ENCODE measurements around the gene ITGB3. TPM values are rescaled to one million over a fixed set of nuclear protein-coding genes. Genes with fewer than 3 reads are reported as not detected.
"Not testable (repeated sequence)": the region's sequence is repeated elsewhere in the genome, so short reads cannot be mapped to it uniquely, and the experiment has no call there.

ITGB3 gene
- total RNA-seq, 1 donor = 66.3 TPM

DNA sequence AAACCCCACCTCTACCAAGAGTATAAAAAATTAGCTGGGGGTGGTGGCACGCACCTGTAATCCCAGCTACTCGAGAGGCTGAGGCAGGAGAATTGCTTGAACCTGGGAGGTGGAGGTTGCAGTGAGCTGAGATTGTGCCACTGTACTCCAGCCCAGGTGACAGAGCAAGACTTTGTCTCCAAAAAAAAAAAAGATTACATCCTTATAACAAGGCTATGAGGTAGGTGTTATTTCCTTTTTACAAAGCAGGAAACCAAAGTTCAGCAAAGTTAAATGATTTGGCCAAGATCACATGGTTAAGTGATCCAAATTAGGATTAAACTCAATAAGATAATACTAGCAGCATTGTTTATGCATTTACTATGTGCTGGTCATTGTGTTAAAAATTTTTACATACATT lies 36.3 kb upstream of the ITGB3 start:
- peaks cover 42% of the 10 kb centered on the region for H3K4me1 ChIP-seq (ENCODE audit: insufficient read depth, low read length)
- H3K27me3 ChIP-seq (ENCODE audit: insufficient read depth, low read length); H3K4me3 ChIP-seq (ENCODE audit: low read length); H3K9me3 ChIP-seq (ENCODE audit: low read depth, low read length): not testable (repeated sequence)

DNA sequence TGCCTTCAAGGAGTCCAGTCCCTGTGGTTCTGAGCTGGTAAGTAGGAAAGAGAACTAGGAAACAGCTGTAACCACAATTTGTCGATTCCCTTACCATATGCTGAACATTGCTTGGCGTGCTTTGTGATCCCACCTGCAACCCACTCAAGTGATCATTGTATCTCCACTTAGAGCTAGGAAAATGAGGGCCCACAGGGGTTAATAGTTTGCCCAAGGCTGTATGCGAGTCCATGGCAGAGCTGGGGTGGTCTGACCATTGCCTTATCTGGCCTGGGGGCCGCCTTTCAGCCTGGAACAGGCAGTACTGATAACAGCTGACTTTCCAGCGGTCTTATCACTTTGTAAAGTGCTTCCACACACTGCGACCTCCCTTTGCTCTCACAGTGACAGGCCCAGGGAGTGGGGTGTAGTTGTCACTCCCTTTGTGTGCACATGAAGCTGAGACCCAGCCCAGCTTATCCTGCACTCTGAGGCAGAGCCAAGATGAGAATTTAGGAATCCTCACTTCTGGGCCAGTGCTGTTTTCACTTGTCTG lies 34.7 kb upstream of the ITGB3 start:
- no peak overlapping the region for H3K4me3 ChIP-seq (ENCODE audit: low read length)
- peaks cover 42% of the 10 kb centered on the region for H3K4me1 ChIP-seq (ENCODE audit: insufficient read depth, low read length)
- no peaks in the 10 kb centered on the region for H3K27me3 ChIP-seq (ENCODE audit: insufficient read depth, low read length)
- H3K9me3 ChIP-seq (ENCODE audit: low read depth, low read length) = no peaks in the 10 kb centered on the region

DNA sequence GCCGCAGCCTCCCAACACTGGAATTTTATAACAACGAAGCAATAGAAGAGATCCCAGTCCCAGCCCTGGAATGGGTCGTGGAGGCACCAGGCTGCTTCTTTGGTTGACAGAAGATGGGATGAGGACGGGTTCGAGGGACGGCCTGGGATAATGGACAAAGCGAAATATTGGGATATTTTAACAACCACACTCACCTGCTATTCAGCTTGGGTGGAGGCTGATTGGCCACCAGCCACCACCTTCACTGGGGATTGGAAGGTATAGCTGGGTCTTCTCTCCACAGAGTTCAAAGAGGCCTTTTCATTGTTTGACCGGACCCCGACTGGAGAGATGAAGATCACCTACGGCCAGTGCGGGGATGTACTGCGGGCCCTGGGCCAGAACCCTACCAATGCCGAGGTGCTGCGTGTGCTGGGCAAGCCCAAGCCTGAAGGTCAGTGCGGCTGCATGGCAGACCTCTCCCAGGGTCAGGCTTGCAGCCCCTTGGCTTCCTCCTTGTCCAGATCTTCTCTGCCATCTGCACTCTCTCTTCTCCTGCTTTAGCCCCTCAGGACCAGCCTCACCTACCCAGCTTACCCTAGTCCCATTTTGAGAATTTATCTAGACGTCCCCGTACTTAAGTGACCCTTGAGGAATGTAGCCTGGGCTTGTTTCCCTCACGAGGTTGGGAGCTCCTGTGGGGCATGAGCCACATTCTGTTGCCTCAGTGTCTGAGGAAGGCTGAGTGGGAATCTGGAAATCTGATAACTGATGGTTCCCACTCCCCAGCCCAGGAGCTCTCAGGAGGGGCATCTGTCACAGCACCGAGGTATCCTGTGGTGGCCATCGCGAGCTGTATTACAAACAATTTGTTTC lies 33.8 kb upstream of the ITGB3 start:
- H3K4me3 ChIP-seq (ENCODE audit: low read length) = no peak overlapping the region
- no peaks in the 10 kb centered on the region for H3K27me3 ChIP-seq (ENCODE audit: insufficient read depth, low read length)
- no peaks in the 10 kb centered on the region for H3K9me3 ChIP-seq (ENCODE audit: low read depth, low read length)
- H3K4me1 ChIP-seq (ENCODE audit: insufficient read depth, low read length) = peaks cover 43% of the 10 kb centered on the region

DNA sequence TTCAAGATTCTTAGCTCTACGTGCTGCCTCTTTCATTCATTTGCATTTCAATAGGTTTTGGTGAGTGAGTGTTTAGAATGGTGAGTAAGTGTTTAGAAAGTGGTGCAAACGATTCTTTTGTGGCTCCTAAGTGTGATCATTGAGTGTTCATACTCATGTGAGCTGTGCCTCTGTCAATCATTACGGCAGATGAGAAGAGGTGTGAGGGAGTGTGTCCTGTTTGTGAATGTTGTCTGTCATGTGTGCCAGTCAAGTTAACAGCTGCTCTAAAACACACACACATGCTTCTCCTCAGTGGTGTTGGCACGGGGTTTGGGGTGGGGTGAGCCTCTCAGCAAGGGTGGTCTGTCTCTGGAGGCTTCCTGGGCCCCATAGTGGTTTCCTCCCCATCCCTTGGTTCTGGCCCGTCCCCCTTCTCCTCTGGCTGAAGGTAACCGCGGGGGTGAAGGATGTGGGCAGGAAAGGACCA lies 33.1 kb upstream of the ITGB3 start:
- Histone ChIP-seq H3K4me1 (ENCODE audit: insufficient read depth, low read length) (peaks cover 50% of the 10 kb centered on the region), H3K4me3 (ENCODE audit: low read length) (no peak overlapping the region), H3K27me3 (ENCODE audit: insufficient read depth, low read length) (no peaks in the 10 kb centered on the region)

DNA sequence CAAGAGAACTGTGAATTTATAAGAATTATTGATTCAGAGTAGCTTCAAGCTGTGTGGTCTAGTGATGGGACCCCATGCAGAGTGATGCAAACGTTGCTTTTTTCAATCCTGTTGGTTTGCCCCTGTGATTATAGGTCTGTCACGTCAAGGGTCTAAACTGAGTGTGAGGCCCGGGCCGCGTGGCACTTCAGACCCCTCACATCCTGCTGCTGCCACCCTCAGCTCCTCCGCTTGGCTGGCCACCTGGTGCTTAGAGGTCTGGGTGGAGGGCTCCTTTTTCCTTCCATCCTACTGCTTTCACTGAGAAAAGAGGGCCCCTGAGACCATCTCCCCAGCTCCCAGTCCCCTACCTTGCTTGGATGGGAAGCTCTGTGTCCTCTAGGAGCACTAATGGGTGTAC lies 32.5 kb upstream of the ITGB3 start:
- no peaks in the 10 kb centered on the region for H3K27me3 ChIP-seq (ENCODE audit: insufficient read depth, low read length)
- peaks cover 54% of the 10 kb centered on the region for H3K4me1 ChIP-seq (ENCODE audit: insufficient read depth, low read length)
- H3K4me3 ChIP-seq (ENCODE audit: low read length) = no peak overlapping the region
- H3K9me3 ChIP-seq (ENCODE audit: low read depth, low read length) = no peaks in the 10 kb centered on the region

More for the DNA sequence above, 33.1 kb upstream of the ITGB3 start:
- no peaks in the 10 kb centered on the region for H3K9me3 ChIP-seq (ENCODE audit: low read depth, low read length)

DNA sequence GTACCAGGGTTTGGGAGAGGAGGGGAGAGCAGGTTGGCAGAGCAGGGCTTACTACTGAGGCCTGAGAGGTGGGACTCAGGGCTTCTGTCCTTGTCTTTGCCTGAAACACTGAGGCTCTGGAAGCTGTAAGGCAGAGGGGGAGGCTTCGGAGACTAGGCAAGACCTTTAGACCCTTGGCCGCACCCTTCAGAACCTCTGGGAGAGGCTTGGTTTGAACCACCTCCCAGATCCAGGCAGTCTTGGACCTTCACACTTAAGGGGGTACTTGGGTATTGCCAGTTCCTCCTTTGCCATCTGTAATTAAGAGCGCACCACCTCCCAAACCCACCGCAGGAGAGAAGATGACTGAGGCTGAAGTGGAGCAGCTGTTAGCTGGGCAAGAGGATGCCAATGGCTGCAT lies 31.6 kb upstream of the ITGB3 start:
- Histone ChIP-seq H3K4me3 (ENCODE audit: low read length) (no peak overlapping the region), H3K27me3 (ENCODE audit: insufficient read depth, low read length) (no peaks in the 10 kb centered on the region), H3K4me1 (ENCODE audit: insufficient read depth, low read length) (peaks cover 52% of the 10 kb centered on the region), H3K9me3 (ENCODE audit: low read depth, low read length) (no peaks in the 10 kb centered on the region)

DNA sequence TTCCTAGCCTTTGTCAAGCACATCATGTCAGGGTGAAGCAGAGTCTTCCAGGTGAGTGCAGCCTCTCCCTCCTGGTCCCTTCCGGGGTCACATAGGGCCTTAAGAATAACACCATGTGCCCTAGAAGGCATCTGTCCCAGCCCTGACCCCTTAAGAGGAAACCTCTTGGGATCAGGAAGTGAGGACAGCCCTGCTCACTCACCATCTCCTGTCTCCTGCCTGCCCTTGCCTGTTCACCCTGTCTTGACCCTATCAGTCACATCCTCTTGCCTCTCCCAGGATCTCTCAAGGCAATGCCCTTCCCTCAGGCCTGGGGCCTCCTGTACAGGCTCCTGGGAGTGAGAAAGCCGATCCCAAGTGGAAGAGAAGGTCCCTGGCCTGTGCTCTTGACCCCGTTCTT lies 30.6 kb upstream of the ITGB3 start:
- Histone ChIP-seq H3K4me1 (ENCODE audit: insufficient read depth, low read length) (peaks cover 45% of the 10 kb centered on the region), H3K27me3 (ENCODE audit: insufficient read depth, low read length) (no peaks in the 10 kb centered on the region), H3K4me3 (ENCODE audit: low read length) (no peak overlapping the region), H3K9me3 (ENCODE audit: low read depth, low read length) (no peaks in the 10 kb centered on the region)

DNA sequence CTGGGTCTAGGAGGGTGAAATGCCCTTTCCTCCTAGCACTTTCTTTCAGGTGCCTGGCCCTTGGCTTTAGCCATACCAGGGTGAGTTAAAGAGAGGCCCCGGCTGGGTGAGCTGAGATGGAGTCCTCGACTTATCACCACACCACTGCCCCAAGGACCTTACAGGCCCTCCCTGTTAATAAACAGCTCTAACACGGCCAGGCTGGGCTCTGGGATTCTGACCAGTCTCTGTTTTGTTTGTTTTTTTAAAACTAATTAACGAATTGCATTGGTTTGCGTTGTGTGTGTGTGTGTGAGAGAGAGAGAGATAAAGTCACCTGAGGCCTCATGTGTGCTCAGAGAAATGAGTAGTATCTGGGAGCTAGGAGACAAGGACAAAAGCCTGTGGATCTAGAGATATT lies 30.2 kb upstream of the ITGB3 start:
- no peak overlapping the region for H3K4me3 ChIP-seq (ENCODE audit: low read length)

DNA sequence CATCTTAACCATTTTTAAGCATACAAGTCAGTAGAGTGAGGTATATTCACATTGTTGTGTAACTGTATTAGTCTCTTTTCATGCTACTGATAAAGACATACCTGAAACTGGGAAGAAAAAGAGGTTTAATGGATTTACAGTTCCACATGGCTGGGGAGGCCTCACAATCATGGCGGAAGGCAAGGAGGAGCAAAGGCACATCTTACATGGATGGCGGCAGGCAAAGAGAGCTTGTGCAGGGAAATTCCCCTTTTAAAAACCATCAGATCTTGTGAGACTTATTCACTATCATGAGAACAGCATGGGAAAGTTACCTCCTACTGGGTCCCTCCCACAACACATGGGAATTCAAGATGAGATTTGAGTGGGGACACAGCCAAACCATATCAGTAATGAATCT lies 29.6 kb upstream of the ITGB3 start:
- not testable (repeated sequence) for H3K27me3 ChIP-seq (ENCODE audit: insufficient read depth, low read length); H3K4me3 ChIP-seq (ENCODE audit: low read length); H3K9me3 ChIP-seq (ENCODE audit: low read depth, low read length)
- peaks cover 36% of the 10 kb centered on the region for H3K4me1 ChIP-seq (ENCODE audit: insufficient read depth, low read length)

More for the DNA sequence above, 30.2 kb upstream of the ITGB3 start:
- H3K4me1 ChIP-seq (ENCODE audit: insufficient read depth, low read length) = peaks cover 42% of the 10 kb centered on the region
- H3K9me3 ChIP-seq (ENCODE audit: low read depth, low read length) = no peaks in the 10 kb centered on the region
- no peaks in the 10 kb centered on the region for H3K27me3 ChIP-seq (ENCODE audit: insufficient read depth, low read length)

DNA sequence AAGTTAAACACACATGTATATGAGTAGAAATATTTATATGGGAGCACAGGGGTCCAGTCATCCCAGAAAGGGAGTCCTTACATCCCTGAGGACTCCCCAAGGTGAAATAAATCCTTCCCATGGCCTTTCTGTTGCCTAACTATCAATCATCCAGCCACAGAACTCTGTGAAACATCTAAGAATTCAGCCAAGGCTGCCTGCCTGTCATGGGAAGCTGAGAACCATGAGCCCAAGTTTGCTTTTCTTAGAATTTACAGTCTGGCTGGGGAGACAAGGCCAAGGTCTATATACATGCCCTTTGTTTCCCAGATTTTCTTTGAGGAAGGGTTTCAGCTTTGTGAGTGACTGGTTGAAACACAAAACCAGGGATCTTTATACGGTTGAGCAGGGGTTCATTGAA lies 28.7 kb upstream of the ITGB3 start:
- Histone ChIP-seq H3K9me3 (ENCODE audit: low read depth, low read length) (no peaks in the 10 kb centered on the region), H3K4me1 (ENCODE audit: insufficient read depth, low read length) (peaks cover 34% of the 10 kb centered on the region), H3K4me3 (ENCODE audit: low read length) (no peak overlapping the region), H3K27me3 (ENCODE audit: insufficient read depth, low read length) (no peaks in the 10 kb centered on the region)

DNA sequence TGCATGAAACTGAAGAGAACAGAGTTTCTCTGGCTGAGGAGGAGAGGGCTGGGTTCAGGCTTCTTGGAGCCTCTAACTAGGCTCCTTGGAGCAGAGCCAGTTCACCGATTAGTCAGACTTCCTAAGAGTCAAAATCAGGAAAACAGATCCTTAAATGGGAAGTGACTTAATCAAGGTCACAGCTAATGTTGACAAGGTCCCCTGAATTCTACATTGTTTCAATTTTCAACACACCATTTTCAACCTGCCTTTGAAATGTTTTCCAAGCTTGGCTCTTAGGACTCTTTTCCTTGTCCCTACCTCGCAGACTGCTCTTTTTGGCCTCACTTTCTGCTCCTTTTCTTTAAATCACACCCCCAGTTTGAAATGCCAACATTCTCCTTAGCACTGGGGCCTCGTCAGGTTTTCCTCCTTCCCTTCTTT lies 28.2 kb upstream of the ITGB3 start:
- Histone ChIP-seq H3K9me3 (ENCODE audit: low read depth, low read length) (no peaks in the 10 kb centered on the region), H3K27me3 (ENCODE audit: insufficient read depth, low read length) (no peaks in the 10 kb centered on the region), H3K4me1 (ENCODE audit: insufficient read depth, low read length) (peaks cover 34% of the 10 kb centered on the region), H3K4me3 (ENCODE audit: low read length) (no peak overlapping the region)

DNA sequence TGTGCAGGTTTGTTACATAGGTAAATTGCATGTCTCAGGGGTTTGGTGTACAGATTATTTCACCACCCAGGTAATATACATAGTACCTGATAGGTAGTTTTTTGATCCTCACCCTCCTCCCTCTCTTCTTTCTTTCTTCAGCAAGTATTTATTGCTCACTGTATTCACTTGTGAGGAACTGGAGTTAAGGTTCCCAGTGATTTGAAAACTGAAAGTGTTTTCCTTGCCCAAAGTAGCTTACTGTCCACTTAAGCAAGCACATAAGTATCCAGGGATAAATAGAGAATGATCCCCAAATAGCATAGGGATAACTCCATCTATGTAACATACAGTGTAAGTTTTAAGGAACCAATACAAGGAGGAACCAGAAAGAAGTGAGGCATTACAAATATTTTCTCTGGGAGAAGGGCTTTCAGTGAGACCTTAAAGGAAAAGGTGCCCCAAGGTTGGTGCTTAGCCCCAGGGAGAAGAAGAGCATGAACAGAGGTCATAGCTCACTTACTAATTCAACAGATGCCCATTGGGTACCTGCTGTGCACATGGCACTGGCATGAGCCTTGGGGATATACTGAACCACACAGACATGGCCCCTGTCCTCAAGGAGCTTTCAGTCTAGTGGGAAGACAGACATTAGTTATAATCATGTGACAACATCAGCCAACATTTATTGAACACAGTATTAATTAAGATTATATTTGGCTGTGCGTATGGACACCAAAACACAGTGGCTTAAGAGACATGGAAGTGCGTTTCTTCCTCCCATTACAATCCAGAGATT lies 27.5 kb upstream of the ITGB3 start:
- Histone ChIP-seq H3K4me3 (ENCODE audit: low read length) (no peak overlapping the region), H3K9me3 (ENCODE audit: low read depth, low read length) (no peaks in the 10 kb centered on the region), H3K4me1 (ENCODE audit: insufficient read depth, low read length) (peaks cover 31% of the 10 kb centered on the region), H3K27me3 (ENCODE audit: insufficient read depth, low read length) (no peaks in the 10 kb centered on the region)

DNA sequence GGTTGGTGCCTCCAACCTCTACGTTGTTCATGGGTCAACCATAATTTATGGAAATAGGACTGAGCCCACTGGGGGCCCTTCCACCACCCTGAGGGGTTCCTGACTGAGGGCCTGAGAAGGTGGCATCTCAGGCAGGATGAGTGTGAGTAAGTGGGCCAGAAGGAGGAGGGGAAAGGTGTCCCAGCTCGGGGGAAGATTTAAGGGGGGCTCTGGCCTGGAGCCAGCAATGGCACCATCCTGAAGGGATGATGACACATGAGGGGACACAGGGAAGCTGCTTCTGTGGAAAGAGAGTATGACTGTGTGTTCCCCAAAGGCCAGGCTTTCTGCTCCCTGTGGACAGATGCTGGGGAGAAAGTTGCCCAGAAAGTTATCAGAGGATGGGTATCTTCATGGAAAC lies 25.8 kb upstream of the ITGB3 start:
- no peaks in the 10 kb centered on the region for H3K9me3 ChIP-seq (ENCODE audit: low read depth, low read length)
- H3K4me3 ChIP-seq (ENCODE audit: low read length) = no peak overlapping the region
- peaks cover 26% of the 10 kb centered on the region for H3K4me1 ChIP-seq (ENCODE audit: insufficient read depth, low read length)
- H3K27me3 ChIP-seq (ENCODE audit: insufficient read depth, low read length) = no peaks in the 10 kb centered on the region

DNA sequence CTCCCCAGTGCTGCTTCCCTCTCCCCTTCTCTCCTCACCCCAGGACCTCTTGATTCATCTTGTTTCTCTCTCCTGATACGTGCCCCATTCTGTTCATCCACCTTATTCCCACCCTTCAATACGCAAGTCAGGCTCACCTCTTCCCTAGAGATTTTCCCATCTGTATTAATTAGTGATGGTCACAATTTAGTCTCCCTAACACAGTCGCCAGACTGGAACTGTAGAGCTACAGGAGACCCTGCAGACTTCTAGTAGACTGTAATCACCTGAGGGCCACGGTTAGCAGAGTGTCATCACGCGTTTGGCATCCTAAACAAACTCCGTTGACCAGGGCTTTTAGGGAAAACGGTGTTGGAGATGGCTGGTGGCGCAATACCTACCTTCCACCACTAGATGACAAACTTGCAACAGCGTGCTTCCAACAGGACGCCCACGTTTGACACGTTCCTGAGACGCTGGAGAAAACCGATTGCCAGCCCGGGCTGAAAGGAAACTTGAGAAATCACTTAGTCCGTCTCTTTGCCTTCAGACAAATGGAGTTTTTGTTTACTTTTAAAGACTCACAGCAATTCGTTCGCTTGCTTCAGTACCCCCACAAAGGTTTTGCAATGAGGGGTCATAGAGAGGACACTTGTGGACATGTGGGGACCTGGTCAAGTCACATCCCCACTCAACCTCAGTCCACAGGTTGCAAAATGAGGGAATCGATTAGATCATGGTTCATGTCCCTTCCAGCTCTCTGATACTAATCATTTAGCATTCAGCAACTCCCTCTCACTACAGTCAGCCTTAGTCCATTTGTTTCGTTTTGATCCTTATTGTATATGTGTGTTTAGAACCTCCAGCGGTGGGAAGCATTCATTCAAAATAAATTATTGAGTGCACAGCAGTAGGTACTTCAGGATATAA lies 23.8 kb upstream of the ITGB3 start:
- Histone ChIP-seq H3K4me3 (ENCODE audit: low read length) (no peak overlapping the region), H3K4me1 (ENCODE audit: insufficient read depth, low read length) (peaks cover 26% of the 10 kb centered on the region), H3K27me3 (ENCODE audit: insufficient read depth, low read length) (no peaks in the 10 kb centered on the region), H3K9me3 (ENCODE audit: low read depth, low read length) (no peaks in the 10 kb centered on the region)
